Ovary (tissue), 3 donors: ENCODE measurements around the gene DYNC1I2.

Source experiments
- CTCF ChIP-seq, 3 donors: fragments of 450-650 bp in 2 of 3; fragments of 200-600 bp in 1 of 3; IDR thresholded peaks; one replicate each; pipeline versions ENCODE4 v1.5.1 to v1.8.0; 2016 to 2022; ENCODE audit warnings: antibody characterized with exemption in 3 of 3, mild to moderate bottlenecking in 1 of 3
- POLR2A ChIP-seq: fragments of 450-650 bp; IDR thresholded peaks from one replicate; pipeline ENCODE4 v1.6.1; 2017; ENCODE audit warnings: antibody characterized with exemption, mild to moderate bottlenecking, moderate library complexity
- donor health status: DM: no; HTN: no; CAD: no.

DNA sequence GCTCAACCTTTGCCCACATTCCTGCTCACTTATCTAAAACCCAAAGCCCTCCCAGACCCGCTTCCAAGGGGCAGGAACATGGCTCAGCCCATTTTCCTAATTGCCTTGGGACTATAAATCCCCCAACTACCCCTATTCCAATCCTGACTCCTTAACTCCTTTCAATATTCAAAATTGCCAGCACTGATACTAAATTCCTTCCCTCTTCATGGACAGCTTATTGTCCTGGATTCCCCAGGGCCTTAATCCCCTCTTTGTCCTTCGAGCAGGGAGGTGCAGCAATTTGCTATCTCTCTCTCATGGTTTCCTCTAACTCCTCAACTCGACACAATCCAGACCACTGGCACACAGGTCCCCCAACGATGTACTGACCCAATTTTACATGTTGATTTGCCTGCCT, 107.6 kb downstream of the DYNC1I2 start:
- no peak for TF ChIP-seq POLR2A
- TF ChIP-seq CTCF (IDR thresholded peaks at IDR 0.05): no peak
